KOPT-K1 (cell line): ENCODE measurements around the gene CGAS.
"Not testable (repeated sequence)": the region's sequence is repeated elsewhere in the genome, so short reads cannot be mapped to it uniquely, and the experiment has no call there.

Experiments
- H3K27ac ChIP-seq: fragments of 200-600 bp; sonication (generic); 2 replicates; pipeline ENCODE4 v1.5.1; 2016; ENCODE audit warnings: antibody characterized with exemption, mild to moderate bottlenecking, low read depth, low read length; ENCODE audit not compliant: poor library complexity, severe bottlenecking
- H3K36me3 ChIP-seq: fragments of 200-600 bp; sonication (generic); 2 replicates; pipeline ENCODE4 v1.5.1; 2017; ENCODE audit warnings: antibody characterized with exemption, mild to moderate bottlenecking, low read length, moderate library complexity; ENCODE audit not compliant: insufficient read depth
- H3K9me3 ChIP-seq: fragments of 200-600 bp; sonication (generic); 2 replicates; pipeline ENCODE4 v1.5.1; 2017; ENCODE audit warnings: antibody characterized with exemption, low read length, mild to moderate bottlenecking; ENCODE audit not compliant: insufficient read depth, poor library complexity, severe bottlenecking

CGAS gene

DNA sequence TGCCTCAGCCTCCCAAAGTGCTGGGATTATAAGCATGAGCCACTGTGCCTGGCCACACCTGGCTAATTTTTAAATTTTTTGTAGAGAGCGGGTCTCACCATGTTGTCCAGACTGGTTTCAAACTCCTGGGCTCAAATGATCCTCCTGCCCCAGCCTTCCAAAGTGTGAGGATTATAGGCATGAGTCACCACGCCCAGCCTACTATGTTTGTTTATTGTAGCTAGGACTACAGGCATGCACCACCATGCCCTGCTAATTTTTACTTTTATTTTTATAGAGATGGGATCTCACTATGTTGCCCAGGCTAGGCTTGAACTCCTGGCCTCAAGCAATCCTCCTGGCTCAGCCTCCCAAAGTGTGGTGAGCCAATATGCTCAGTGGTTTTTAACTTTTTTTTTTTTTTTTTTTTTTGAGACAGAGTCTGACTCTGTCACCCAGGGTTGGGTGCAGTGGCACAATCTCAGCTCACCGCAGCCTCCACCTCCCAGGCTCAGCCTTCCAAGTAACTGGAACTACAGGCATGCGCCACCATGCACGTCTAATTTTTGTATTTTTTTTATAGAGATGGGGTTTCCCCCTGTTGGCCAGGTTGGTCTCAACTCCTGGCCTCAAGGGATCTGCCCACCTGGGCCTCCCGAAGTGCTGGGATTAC is 69.5 kb downstream of the CGAS start:
- H3K36me3 ChIP-seq, result no peaks in the 10 kb centered on the region
- no peaks in the 10 kb centered on the region for H3K9me3 ChIP-seq
- H3K27ac ChIP-seq, result no peak overlapping the region

DNA sequence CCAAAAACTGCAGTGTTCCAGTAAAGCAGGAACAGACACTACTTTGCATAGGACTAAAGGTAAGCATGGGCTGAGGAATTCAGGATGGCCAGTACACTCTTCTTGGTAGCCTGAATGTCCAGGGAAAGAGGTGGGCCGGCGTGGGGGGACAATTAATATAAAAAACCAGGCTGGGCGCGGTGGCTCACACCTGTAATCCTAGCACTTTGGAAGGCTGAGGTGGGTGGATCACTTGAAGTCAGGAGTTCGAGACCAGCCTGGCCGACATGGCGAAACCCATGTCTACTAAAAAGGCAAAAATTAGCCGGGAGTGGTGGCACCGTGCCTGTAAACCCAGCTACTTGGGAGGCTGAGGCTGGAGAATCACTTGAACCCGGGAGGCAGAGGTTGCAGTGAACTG is 70.6 kb downstream of the CGAS start:
- H3K27ac ChIP-seq, H3K9me3 ChIP-seq, H3K36me3 ChIP-seq: not testable (repeated sequence)

DNA sequence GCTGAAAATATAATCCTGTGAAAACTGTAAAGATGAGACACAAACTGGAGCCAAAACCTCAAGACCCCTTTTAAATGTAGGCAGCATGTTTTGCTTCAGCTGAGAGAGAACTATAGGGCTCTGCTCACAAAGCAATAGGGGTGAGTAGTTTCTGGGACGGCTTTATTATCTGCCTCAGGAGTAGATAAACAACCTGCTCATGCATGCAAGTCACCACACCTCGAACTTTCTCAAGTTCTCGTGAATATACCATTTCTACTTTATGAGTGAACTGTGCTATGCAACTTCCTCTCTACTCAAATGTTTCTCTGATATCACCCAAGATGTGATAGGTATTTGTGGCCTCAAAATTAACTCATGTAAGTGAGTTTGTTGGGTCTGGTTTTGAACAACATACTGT is 74.9 kb downstream of the CGAS start:
- H3K9me3 ChIP-seq, result peaks cover 5% of the 10 kb centered on the region
- H3K36me3 ChIP-seq, result no peaks in the 10 kb centered on the region
- H3K27ac ChIP-seq, result no peak overlapping the region

DNA sequence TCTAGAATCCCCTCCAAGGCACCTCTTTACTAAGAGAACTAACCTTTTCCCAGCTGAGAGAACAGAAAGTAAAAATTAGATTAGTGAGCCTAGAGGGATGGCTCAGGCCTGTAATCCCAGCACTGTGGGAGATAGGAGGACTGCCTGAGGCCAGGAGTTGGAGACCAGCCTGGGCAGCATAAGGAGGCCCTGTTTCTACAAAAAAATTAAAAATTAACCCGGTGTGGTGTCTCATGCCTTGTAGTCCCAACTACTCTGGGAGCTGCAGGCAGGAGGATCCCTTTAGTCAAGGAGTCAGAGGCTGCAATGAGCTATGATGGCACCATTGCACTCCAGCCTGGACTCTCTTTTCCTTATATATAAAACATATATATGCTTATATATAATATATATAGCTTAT is 76.9 kb downstream of the CGAS start:
- Histone ChIP-seq H3K27ac (no peak overlapping the region), H3K9me3 (peaks cover 22% of the 10 kb centered on the region), H3K36me3 (no peaks in the 10 kb centered on the region)
